ENCODE data around the gene SETD7.
A peak's percentile ranks its signal among the peaks of the same experiment; 100 is the strongest.

SETD7 gene

GRCh38 chr4:139559089-139559479 is 3.1 kb upstream of the SETD7 start:
- TF ChIP-seq, protein P1, sequence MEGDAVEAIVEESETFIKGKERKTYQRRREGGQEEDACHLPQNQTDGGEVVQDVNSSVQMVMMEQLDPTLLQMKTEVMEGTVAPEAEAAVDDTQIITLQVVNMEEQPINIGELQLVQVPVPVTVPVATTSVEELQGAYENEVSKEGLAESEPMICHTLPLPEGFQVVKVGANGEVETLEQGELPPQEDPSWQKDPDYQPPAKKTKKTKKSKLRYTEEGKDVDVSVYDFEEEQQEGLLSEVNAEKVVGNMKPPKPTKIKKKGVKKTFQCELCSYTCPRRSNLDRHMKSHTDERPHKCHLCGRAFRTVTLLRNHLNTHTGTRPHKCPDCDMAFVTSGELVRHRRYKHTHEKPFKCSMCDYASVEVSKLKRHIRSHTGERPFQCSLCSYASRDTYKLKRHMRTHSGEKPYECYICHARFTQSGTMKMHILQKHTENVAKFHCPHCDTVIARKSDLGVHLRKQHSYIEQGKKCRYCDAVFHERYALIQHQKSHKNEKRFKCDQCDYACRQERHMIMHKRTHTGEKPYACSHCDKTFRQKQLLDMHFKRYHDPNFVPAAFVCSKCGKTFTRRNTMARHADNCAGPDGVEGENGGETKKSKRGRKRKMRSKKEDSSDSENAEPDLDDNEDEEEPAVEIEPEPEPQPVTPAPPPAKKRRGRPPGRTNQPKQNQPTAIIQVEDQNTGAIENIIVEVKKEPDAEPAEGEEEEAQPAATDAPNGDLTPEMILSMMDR (IDR thresholded peaks at IDR 0.05) = no peak

DNA sequence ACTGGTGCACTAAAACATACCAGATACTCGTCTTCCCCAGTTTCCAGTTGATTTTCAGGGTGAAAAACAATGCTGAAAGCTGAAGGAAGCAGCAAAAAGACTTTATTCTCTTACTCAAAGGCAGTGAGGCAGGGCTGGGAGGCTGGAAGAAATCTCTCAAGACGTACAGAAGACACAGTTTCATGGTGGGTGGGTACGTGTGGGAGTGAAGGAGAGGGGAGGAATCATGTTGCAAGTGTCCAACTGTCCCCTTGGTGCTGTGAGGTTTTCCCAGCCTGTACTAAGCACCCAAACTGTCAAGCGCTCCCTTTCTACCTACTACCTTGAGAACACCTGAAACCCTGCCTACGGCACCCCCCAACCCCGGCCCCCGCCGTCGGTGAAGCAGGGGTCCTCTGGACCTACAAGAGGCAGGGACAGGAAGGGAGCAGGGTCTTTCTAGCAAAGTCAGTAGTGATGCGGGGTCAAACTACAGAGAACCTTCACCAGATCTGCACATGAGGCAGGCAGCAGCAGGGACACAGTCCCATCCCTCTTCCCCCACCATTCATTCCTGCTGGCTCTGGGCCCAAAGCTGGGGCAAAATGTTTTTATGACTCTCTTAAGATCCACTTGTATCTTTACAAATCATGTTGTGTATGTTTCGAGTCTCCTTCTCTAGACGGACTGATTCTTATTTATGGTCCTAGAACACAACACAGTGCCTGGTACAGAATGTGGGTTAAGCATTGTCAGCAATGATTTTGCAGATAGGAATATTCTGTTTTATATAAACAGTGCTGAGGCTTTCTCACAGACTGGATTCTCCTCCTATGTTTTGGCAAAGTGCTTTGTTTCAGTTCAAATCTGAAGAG is 2.4 kb upstream of the SETD7 start:
- TF ChIP-seq, protein P1 (IDR thresholded peaks at IDR 0.05) = no peak

DNA sequence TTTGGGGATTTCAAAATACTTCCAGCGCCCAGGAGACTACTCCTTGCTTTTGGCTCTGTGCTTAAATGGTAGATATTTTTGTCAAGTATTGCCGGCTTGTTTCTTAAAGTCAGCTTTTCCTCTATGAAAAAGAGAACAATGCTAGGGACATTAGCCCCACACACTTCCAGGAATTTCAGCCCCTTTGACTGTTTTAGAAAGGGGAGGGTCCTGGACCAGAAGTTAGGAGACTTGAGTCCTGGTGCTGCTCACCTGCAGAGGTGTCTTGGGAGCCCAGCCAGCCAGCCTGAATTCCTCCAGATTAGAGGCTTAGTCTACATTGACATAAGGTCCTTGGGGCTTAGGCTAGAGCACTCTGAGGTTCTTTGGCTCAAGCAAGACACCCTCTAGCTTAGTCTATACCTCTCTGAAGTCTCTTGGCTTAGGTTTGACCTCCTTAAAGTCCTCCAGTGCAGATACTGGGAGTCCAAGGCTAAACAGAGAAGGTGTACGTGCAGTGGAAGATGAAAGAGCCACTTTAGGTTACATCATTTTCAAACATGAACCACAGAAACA is 1.6 kb upstream of the SETD7 start:
- TF ChIP-seq, protein P1 (IDR thresholded peaks at IDR 0.05) = no peak

GRCh38 chr4:139556724-139557555 is 921 bp upstream of the SETD7 start:
- TF ChIP-seq, protein P1 (IDR thresholded peaks at IDR 0.05) = 0 out of 2 replicates have a peak, but pooled peaks have one; percentile 27

GRCh38 chr4:139555705-139556070 is 331 bp downstream of the SETD7 start:
- TF ChIP-seq, protein P1 (IDR thresholded peaks at IDR 0.05) = no peak

DNA sequence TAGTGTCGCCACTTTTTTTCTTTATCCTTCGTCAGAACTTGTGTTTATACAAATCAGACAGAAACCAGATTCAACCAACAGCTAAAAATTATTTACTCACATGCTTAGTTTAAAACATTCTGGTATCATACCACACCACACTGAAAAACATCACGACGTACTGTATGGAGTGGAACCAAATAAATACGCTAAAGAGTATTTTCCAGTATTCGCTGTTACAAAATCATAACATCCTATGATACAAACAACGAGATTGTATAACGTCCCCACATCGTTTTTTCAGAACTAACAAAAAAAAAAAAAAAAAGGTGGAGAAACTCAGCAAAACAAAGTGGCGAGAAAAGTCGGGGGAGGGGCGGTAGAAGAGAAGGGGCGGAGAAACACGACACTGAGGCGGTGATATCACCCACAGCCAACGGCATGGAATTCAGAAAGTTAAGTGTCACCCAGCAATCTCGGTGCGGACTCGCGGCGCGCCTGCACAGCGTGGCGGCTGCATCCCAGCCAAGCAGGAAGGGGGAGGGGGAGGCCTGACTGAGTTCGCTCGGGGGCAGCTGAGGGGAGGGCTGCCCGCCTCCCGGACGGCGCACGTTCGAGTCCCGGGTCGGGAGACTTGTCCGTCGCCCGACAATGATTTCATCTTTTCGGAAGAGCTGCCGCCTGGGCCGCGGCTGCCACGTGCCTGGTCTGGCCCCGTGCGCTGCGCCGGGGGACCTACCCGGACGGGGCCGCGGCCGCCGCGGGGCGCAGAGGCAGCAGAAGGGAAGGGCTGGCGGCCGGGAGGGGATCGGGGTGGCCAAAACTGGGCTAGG is 920 bp downstream of the SETD7 start:
- TF ChIP-seq, protein P1 (IDR thresholded peaks at IDR 0.05) = no peak

GRCh38 chr4:139554642-139554892 is 1.5 kb downstream of the SETD7 start:
- TF ChIP-seq, protein P1 (IDR thresholded peaks at IDR 0.05) = no peak

All from LNCAP (cell line).